ENCODE data around the gene EPHB2.
A peak's percentile ranks its signal among the peaks of the same experiment; 100 is the strongest.

EPHB2 gene

DNA sequence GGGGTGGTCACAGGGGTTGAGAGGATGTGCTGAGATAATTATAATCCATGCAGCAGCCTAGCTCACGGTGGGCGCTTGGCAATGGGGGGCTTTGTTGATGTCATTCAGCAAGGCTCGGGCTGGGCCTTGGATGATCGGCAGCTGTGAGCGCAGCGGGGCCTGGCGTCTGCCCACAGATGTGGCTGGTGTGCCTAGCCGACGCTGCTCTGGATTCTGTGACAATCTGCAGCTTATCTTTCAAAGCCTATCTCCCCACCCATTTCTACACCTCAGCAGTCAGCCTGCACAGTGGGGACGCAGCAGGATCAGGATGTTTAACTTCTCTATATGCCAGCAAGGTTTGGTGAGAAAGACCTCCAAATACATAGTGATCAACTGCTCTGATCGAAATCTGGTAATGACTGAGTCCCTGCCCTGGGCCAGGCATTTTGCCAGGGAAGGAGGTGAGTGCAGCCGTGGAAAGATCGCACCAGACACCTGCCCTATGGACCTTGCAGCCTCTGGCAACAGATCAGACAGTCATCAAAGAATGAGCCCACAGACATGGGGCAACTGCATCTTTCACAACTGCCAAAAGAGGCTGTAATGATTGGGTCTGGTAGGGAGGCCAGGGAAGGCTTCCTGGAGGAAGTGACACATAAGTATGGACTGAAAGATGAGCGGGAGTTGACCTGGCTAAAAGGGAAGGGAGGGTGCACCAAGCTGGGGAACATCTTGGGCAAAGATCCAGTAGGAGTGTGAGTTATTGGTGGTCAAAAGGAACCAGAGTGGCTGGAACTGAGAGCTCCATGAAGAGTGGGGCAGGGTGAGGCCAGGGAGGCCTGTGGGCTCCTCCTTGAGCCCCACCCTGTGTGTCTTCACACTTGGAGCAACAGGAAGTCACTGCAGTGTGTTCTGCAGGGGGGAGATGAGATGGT, 35.3 kb downstream of the EPHB2 start:
- in situ Hi-C loops (cut with MboI; ENCODE audit: low pct_unique_long_range_greater_than_20kb, low sequenced_read_pairs): no loop called here
- no peak for DNase-seq

DNA sequence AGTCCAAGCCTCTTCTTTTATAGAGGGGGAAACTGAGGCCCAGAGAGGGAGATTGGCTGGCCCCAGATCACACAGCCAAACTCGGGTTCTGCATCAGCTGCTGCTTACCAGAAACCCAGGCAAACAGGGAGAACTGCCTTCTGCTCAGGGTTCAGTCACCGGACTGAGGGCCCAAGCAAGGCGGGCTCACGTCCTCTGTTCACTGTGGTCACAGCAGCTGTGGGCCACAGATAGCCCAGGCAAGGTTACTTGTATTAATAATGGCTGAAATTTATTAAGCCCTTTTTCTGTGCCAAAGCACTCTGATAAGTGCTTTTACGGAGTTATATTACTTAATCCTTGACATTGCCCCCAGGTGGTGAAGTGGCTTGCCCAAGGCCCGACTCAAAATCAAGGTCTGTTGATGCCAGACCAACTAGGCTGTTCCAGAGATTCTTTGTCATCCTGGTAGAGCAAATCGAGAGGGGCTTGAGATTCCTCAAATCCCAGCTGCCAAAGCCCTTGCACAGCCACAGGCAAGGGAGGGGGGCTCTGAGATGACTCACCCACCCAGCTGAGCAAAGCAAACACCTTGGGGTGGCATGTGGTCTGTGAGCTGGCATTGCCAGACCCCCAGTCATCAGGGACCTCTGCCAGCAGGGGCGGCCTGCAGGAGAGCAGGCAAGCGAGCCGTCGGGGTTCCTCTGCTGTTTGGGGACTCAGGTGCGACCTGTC, 36.5 kb downstream of the EPHB2 start:
- no peak for DNase-seq
- in situ Hi-C loops (cut with MboI; ENCODE audit: low pct_unique_long_range_greater_than_20kb, low sequenced_read_pairs): no loop called here

DNA sequence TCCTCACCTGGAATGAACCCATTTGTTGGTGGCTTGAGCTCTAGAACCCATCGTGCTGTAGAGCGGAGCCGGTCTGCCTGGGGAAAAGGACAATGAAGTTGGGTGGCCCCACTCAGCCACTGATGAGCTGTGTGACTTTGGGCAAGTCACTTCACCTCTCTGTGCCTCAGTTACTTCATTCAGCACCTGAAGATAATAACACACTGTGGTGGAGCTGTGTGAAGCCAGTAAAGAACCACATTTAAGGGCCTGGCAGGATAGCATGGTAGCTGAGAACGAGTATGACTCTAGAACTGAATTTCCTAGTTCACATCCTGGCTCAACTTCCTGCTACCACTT, 37.1 kb downstream of the EPHB2 start:
- in situ Hi-C loops (cut with MboI; ENCODE audit: low pct_unique_long_range_greater_than_20kb, low sequenced_read_pairs): no loop called here
- no peak for DNase-seq

DNA sequence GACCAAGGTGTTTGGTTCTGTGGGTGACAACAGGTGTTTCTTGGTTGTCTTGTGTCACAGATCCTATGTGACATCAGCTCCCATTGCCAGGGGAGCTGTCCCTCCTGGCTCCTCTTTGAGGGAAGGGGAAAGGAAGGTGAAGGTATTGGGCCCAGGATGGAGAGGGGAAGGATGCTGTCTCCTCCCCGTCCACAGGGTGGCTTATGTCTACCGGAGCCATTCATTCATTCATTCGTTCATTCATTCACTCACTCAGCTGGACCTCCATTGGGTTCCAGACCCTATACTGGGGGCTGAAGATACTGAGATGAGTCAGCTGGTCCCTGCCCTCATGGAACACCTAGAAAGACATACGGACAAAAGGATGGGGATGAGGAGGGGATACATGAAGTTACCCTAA, 38.9 kb downstream of the EPHB2 start:
- in situ Hi-C loops (cut with MboI; ENCODE audit: low pct_unique_long_range_greater_than_20kb, low sequenced_read_pairs): no loop called here
- no peak for DNase-seq

DNA sequence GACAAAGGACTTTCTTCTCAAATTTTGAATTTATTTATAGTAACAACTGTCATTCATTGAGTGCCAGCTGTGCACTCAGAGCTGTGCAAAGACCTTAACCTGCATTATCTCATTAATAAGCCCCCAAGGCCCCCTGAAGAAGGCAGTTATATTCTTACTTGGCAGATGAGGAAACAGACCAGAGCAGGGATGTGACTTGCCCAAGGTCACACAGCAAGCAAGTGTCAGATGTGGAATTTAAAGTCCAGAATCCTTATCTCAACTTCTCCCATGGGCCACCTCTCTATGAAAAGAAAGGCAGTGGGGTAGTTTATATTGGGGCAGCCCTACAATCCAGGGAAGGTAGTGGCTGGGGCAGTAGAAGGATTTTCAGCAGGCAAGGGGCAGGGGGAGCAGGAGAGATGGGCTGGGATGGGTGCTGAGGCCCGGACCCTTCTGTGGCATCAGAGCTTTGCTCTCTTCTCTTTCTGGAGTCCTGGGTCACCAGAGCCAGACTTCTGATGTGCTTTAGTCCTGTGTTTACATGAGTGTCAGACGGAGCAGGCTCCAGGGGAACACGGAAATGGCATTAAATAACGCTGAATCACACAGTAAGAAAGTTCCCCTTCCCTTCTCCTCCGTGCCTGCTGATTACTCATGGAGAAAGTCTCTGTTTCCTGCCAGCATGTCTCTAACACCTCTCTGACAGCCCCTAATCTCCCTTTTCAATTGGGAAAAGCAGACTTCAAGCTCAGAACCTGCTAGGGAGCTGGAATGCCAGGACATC, 39.5 kb downstream of the EPHB2 start:
- peak; percentile 51 for DNase-seq
- in situ Hi-C loops (cut with MboI; ENCODE audit: low pct_unique_long_range_greater_than_20kb, low sequenced_read_pairs): no loop called here

DNA sequence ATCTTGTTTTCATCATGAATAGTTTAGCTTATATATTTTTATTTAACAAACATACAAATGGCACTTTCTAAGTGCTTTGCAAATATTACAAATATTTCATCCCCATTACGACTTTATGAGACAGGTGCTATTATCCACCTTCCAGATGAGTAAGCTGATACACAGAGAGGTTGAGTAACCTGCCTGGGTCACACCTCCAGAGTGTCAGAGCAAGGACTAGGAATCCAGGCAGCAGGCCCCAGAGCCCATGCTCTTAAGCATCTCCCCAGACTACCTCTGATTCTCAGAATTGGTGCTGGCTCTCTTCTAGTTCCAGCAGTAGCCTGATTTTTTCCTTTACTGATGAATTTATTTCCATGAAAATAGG, 40.0 kb downstream of the EPHB2 start:
- in situ Hi-C loops (cut with MboI; ENCODE audit: low pct_unique_long_range_greater_than_20kb, low sequenced_read_pairs): no loop called here
- no peak for DNase-seq

DNA sequence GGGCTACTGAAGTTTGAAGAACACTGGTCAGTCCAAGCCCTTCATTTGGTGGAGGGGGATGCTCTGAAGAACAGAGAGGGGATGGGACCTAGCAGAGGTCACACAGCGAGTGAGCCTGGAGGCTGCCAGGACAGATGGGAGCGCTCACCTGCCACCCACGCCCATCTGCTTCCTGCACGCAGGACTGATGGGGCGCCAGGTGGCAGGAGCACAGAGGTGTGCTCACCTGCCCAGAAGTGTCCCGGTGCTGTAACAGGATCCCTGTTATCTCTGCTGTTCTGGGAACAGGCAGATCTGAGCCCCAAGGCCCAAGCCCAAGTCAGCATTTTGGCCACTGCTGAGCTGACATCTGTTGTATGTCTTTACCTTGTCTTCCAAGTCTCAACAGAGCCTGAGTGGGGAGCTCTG, 40.5 kb downstream of the EPHB2 start:
- in situ Hi-C loops (cut with MboI; ENCODE audit: low pct_unique_long_range_greater_than_20kb, low sequenced_read_pairs): no loop called here

DNA sequence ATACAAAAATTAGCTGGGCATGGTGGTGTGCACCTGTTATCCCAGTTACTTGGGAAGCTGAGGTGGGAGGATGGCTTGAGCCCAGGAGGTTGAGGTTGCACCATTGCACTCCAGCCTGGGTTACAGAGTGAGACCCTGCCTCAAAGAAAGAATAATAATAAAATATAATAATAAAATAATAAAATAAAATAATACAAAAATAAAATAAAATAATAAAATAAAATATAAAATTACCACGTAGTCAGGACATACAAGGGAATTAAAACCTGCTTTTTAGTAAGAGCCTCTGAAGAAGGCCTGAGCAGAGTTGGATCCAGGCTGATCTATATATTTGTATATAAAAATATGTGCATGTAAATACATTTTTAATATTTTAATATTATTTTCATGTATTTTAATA, 41.7 kb downstream of the EPHB2 start:
- in situ Hi-C loops (cut with MboI; ENCODE audit: low pct_unique_long_range_greater_than_20kb, low sequenced_read_pairs): no loop called here
- DNase-seq: no peak

More for the DNA sequence above, 40.5 kb downstream of the EPHB2 start:
- DNase-seq: no peak

DNA sequence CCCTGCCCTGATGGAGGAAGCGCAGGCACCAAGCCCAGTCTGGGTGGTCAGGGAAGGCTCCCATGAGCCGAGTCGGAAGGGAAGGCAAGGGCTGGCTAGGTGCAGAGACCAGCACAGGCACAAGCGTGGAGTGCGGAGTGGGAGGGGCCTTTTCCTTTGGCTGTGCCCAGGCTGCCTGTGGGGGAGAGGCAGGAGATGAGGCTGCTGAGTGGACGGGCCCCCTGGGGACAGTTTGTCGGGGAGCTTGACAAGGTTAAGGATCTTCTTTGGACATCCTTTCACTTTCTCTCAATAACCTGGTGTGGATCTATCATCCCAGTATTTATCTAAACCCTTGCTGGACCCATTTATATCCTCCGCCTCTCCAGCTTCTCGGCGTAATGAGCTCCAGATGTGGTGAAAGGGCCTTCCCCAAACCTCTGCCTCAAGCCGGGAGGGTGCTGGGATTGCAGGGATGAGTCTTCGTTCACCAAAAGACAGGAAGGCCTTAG, 42.9 kb downstream of the EPHB2 start:
- DNase-seq: no peak
- in situ Hi-C loops (cut with MboI; ENCODE audit: low pct_unique_long_range_greater_than_20kb, low sequenced_read_pairs): no loop called here

DNA sequence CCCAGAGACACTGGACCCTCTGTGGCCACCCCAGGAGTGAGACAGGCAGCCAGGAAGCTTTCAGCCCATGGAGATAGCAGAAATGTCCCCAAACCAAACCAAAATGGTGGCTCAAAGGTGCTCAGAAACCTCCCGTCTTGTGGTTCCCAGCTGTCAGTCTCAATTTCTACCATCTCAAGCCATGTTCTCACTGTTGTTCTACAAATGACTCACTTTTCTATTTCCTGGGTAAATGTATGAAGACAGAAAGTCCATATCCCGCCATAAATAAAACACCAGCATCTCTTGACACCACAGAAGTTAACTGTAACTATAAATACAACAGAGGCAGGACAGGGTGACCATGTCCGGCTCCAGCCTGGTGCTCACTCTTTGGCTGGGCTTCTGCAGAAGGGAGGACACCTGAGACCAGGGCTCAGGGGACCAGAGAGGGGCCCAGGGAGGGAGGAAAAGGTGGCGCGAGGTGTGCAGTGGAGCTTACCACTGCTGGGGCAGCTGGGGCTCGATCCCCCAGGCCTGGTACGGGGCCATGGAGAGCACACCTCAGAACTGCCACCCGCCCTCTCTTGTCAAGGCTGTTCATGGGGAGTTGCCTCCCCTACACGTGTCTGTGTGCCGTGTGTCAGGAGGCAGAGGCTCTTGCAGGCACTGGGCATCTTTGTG, 43.6 kb downstream of the EPHB2 start:
- DNase-seq: no peak
- in situ Hi-C loops (cut with MboI; ENCODE audit: low pct_unique_long_range_greater_than_20kb, low sequenced_read_pairs): no loop called here

DNA sequence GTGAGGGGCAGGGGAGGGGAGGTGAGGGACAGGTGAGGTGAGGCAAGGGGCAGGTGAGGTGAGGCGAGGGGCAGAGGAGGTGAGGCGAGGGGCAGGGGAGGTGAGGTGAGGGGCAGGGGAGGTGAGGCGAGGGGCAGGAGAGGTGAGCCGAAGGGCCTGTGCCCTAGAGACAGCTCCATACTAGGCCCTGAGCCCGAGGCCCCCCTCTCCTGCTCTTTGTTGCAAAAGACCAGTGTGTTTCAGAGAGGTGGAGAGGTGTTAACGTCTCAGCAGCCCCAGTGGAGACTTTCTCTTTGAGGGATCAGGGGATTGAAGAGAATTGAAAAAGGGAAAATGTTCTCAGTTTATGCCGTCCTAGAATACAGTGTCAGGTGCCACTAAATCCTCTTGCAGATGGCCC, 44.2 kb downstream of the EPHB2 start:
- DNase-seq: no peak
- in situ Hi-C loops (cut with MboI; ENCODE audit: low pct_unique_long_range_greater_than_20kb, low sequenced_read_pairs): no loop called here

DNA sequence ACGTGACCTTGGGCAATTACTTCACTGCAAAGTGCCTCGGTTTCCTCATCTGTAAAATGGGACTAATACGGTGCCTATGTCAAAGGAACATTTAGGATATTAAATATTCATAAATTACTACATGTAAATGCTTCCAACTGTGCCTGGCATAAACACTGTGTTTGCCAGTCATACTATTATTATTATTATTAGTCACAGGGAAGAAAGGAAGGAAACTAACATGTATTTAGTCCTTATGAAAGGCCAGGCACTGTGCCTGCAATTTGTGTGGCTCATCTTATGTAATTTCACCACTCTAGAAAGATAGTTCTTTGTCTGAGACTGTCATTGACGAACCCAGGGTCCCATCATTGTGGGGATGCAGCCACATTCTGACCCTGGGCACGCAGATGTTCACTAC, 45.0 kb downstream of the EPHB2 start:
- DNase-seq: no peak
- in situ Hi-C loops (cut with MboI; ENCODE audit: low pct_unique_long_range_greater_than_20kb, low sequenced_read_pairs): no loop called here

DNA sequence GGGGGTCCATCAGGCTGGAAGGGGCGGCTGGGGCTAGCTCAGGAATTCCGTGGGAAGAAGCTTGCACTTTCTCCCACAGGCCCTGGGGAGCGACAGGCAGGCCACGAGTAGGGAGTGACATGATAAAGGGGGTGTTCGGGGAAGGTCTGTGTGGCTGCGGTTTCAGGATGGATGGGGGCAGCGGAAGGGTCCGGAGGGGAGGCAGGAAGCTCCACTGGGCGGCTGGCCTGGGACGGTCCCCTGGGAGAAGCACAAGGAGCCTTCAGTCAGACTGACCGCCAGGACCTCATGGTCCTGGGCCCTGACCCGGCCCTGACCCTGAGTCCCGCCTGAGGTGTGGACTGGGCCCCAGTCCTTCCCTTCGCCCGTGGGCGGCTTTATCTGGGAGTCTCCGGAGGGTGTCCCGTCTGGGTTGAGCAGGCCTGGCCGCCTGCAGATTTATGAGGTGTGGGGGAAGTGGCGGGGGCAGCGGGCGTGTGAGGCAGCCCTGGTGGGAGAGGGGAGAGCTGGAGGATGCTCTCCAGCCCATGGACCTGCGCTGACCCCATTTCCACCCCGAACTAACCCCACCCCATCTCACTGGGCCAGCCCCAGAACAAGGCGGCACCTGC, 45.6 kb downstream of the EPHB2 start:
- no peak for DNase-seq
- in situ Hi-C loops (cut with MboI; ENCODE audit: low pct_unique_long_range_greater_than_20kb, low sequenced_read_pairs): no loop called here

DNA sequence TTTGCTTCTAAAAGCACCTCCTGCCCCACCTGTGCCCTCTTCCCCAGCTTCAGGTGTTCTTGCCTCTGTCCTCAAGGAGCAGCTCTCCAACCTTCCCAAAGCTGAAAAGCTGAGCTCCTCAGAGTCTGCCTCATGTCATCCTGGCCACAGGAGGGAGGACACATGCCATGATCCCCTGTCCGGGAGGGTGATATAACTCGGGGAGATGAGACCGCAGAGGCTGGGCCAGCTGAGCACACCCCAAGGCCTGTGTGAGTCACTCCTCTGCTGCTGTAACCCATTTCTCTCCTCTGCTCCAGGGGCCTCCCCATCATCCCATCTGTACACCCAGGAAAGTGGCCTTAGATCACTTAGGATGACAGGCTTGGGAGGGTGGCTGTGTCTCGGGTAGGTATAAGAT, 49.8 kb downstream of the EPHB2 start:
- no peak for DNase-seq
- in situ Hi-C loops (cut with MboI; ENCODE audit: low pct_unique_long_range_greater_than_20kb, low sequenced_read_pairs): no loop called here

DNA sequence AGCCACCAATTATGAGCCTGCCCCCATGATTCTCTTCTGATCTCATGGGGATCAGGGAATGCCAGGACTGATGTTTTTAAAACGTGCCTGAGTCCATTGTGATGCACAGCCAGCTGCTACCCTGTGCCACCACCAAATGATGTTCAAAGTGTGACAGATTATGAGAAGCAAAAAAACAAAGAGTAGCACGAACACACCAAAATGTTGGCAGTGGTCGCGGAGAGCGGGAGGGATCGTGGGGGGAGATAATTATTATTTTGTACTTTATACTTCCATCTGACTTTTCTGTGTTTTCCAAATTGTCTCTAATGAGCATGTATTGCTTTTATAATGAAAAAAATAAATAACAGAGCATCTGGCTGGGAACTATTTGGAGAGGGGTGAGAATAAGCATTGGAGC, 50.5 kb downstream of the EPHB2 start:
- in situ Hi-C loops (cut with MboI; ENCODE audit: low pct_unique_long_range_greater_than_20kb, low sequenced_read_pairs): no loop called here
- no peak for DNase-seq

DNA sequence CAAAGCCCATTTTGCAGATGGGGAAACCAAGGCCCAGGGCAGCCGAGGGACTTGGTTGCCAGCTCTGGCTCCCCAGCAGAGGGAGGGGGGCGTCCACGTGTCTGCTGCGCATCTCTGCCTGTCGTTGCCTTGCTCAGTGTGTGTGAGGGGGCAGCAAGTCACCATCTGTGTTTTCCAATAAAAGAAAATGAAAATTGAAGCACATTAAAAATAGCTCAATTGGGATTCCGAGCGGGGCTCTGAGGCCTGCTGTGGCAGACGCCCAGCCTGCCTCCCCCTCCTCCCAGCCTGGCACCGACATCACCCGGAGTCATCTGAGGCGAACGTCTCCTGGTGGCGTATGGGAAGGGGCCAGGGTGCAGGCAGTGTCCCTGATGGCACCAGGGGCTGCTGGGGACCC, 51.2 kb downstream of the EPHB2 start:
- in situ Hi-C loops (cut with MboI; ENCODE audit: low pct_unique_long_range_greater_than_20kb, low sequenced_read_pairs): no loop called here
- no peak for DNase-seq

DNA sequence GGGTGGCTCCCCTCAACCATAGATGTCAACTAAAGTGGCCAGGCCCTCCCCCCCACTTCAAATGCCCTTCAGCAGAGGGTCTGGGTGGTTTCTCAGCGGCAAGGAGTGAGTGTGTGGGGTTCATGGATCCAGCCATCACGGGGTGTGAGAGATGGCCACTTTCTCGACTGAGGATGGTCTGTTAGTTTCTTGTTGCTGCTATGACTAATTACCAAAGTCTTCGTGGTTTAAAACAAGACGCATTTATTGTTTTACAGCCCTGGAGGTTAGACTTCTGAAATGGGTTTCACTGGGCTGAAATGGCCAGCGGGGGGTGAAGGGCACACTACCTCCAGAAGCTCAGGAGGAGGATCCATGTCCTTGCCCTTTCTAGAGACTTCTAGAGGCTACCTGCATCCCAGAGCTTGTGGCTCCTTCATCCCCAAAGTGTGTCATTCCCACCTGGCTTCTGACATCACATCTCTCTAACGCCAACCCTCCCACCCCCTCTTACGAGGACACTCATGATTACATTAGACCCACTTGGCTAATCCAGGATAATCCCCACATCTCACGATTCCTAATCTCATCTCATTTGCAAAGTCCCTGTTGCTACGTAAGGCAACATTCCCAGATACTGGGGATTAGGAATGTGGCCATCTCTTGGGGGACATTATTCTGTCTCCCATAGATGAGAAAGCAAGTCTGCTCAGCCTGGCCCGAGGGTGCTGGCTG, 53.0 kb downstream of the EPHB2 start:
- in situ Hi-C loops (cut with MboI; ENCODE audit: low pct_unique_long_range_greater_than_20kb, low sequenced_read_pairs): no loop called here
- DNase-seq: no peak

DNA sequence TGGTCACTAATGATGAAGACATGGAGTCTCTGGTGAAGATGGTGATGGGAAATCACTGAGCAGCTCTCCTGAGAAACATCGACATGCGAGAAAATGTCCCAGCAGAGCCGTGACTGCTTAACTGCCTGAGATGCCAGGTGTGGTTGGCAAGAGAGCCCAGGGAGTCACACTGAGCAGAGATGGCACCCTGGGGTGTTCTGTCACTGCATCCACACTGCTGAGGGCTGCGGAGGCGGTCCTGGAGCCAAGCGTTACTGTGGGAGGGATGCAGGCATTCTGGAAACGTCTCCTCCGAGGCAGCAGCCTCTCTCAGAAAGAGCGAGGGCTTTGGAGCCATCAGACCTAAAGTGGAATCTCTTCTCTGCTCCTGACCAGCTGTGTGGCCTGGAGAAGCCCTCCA, 57.2 kb downstream of the EPHB2 start:
- DNase-seq: no peak
- in situ Hi-C loops (cut with MboI; ENCODE audit: low pct_unique_long_range_greater_than_20kb, low sequenced_read_pairs): no loop called here
